Neural progenitor cell (in vitro differentiated cells): ENCODE data around the gene GNPTAB. TPM values are rescaled to one million over a fixed set of nuclear protein-coding genes. Genes with fewer than 3 reads are reported as not detected.

Experiments used
- DNase-seq: peaks from one replicate; pipeline ENCODE4 v3.0.0-alpha.2; 2016; ENCODE audit warnings: low spot score
- H2AFZ ChIP-seq: fragments of 200-600 bp; sonication (generic); replicated peaks from 2 replicates; pipeline ENCODE4 v1.6.1; 2016; ENCODE audit warnings: antibody characterized with exemption
- H3F3A ChIP-seq: fragments of 200-600 bp; sonication (generic); 2 replicates; pipeline ENCODE4 v1.6.1; 2016; ENCODE audit warnings: antibody characterized with exemption, low read depth
- H3K27ac ChIP-seq: fragments of 200-600 bp; sonication (generic); 2 replicates; pipeline ENCODE4 v1.5.1; 2016; ENCODE audit warnings: mild to moderate bottlenecking
- H3K27me3 ChIP-seq: fragments of 200-600 bp; sonication (generic); 2 replicates; pipeline ENCODE4 v1.6.1; 2016; ENCODE audit warnings: mild to moderate bottlenecking, moderate library complexity
- H3K36me3 ChIP-seq: fragments of 200-600 bp; sonication (generic); 2 replicates; pipeline ENCODE4 v1.5.1; 2016
- H3K4me1 ChIP-seq: fragments of 200-600 bp; sonication (generic); 2 replicates; pipeline ENCODE4 v1.6.1; 2016; ENCODE audit warnings: mixed run types
- H3K4me2 ChIP-seq: fragments of 200-600 bp; sonication (generic); 2 replicates; pipeline ENCODE4 v1.6.1; 2016
- H3K4me3 ChIP-seq: fragments of 200-600 bp; sonication (generic); 2 replicates; pipeline ENCODE4 v1.5.1; 2016
- H3K79me2 ChIP-seq: fragments of 200-600 bp; sonication (generic); 2 replicates; pipeline ENCODE4 v1.6.1; 2016; ENCODE audit warnings: low read depth
- H3K9ac ChIP-seq: fragments of 200-600 bp; sonication (generic); 2 replicates; pipeline ENCODE4 v1.6.1; 2016
- H3K9me3 ChIP-seq: fragments of 200-600 bp; sonication (generic); 2 replicates; pipeline ENCODE4 v1.5.1; 2016; ENCODE audit warnings: low read depth
- H4K20me1 ChIP-seq: fragments of 200-600 bp; sonication (generic); 2 replicates; pipeline ENCODE4 v1.6.1; 2016; ENCODE audit warnings: low read depth
- H3K27ac Mint-ChIP-seq: 3 replicates; pipeline ENCODE4 v1.8.0; 2021; ENCODE audit warnings: mixed read lengths
- H3K27me3 Mint-ChIP-seq: 2 replicates; pipeline ENCODE4 v1.8.0; 2022; ENCODE audit warnings: low read depth, mild to moderate bottlenecking, inconsistent platforms, moderate library complexity, mixed read lengths; ENCODE audit not compliant: insufficient read depth
- H3K36me3 Mint-ChIP-seq: 3 replicates; pipeline ENCODE4 v1.8.0; 2021; ENCODE audit warnings: mixed read lengths
- H3K4me1 Mint-ChIP-seq: 3 replicates; pipeline ENCODE4 v1.8.0; 2021; ENCODE audit warnings: mixed read lengths
- H3K4me3 Mint-ChIP-seq: 3 replicates; pipeline ENCODE4 v1.8.0; 2021; ENCODE audit warnings: mild to moderate bottlenecking, moderate library complexity, mixed read lengths
- H3K9me3 Mint-ChIP-seq: 3 replicates; pipeline ENCODE4 v1.8.0; 2020; ENCODE audit warnings: mixed read lengths
- EZH2 ChIP-seq: fragments of 200-600 bp; sonication (generic); IDR thresholded peaks from 2 replicates; pipeline ENCODE4 v1.6.1; 2017; ENCODE audit warnings: antibody characterized with exemption, mild to moderate bottlenecking, moderate library complexity
- EZH2phosphoT487 ChIP-seq: fragments of 200-600 bp; sonication (generic); IDR thresholded peaks from 2 replicates; pipeline ENCODE4 v1.6.1; 2017; ENCODE audit warnings: antibody characterized with exemption
- total RNA-seq: library from RNA; depleted of rRNA; stranded (reverse); fragments of >200 nt; gene quantifications from 2 replicates; pipeline ENCODE4 v1.2.3, GENCODE V29; 2015; ENCODE audit warnings: low replicate concordance
- TF ChIP-seq, protein P1 (sequence below): fragments of 200-600 bp; sonication (generic); IDR thresholded peaks from 2 replicates; pipeline ENCODE4 v1.5.1; 2017; ENCODE audit warnings: antibody characterized with exemption, mild to moderate bottlenecking

GNPTAB gene
- total RNA-seq, 1 donor from 2014 or later, result 24.0 TPM

- Histone ChIP-seq H3K9me3 (no peaks in the 10 kb centered on the region), H3K36me3 (no peaks in the 10 kb centered on the region), H3K4me3 (no peak overlapping the region), H3K79me2 (no peaks in the 10 kb centered on the region), H3F3A (no peaks in the 10 kb centered on the region), H2AFZ (no peak overlapping the region), H3K27ac (no peak overlapping the region), H3K9ac (no peak overlapping the region), H4K20me1 (no peaks in the 10 kb centered on the region), H3K4me1 (no peaks in the 10 kb centered on the region), H3K27me3 (no peaks in the 10 kb centered on the region), H3K4me2 (no peak overlapping the region)
- TF ChIP-seq EZH2 (no peak), EZH2phosphoT487 (no peak)
- TF ChIP-seq, protein P1, sequence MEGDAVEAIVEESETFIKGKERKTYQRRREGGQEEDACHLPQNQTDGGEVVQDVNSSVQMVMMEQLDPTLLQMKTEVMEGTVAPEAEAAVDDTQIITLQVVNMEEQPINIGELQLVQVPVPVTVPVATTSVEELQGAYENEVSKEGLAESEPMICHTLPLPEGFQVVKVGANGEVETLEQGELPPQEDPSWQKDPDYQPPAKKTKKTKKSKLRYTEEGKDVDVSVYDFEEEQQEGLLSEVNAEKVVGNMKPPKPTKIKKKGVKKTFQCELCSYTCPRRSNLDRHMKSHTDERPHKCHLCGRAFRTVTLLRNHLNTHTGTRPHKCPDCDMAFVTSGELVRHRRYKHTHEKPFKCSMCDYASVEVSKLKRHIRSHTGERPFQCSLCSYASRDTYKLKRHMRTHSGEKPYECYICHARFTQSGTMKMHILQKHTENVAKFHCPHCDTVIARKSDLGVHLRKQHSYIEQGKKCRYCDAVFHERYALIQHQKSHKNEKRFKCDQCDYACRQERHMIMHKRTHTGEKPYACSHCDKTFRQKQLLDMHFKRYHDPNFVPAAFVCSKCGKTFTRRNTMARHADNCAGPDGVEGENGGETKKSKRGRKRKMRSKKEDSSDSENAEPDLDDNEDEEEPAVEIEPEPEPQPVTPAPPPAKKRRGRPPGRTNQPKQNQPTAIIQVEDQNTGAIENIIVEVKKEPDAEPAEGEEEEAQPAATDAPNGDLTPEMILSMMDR, result no peak
- H3K4me3 Mint-ChIP-seq, result no peak overlapping the region
- no peak overlapping the region for H3K27ac Mint-ChIP-seq
- H3K36me3 Mint-ChIP-seq, result no peaks in the 10 kb centered on the region
- no peak for DNase-seq
- no peaks in the 10 kb centered on the region for H3K4me1 Mint-ChIP-seq
- no peaks in the 10 kb centered on the region for H3K9me3 Mint-ChIP-seq
- no peaks in the 10 kb centered on the region for H3K27me3 Mint-ChIP-seq
Measured at GRCh38 chr12:101789171-101789570, 41.6 kb downstream of the GNPTAB start.

DNA sequence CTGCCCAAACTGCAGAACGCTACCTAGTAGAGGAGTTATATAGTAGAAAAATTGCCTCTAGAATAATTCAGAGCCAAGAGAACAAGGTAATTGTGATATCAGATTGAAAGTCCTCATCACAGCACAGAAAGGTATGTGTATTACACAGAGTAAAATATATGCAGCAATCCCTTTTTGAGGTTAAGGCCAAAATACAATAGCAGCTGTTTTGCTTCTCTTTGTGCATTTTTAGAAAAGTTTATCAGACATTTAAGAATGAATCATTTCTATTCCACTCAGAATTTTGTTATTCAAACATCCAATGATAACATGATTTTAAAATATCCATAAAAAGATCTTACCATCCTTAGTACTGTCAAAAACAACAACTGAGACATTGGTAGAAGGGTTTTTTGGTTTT is 45.1 kb downstream of the GNPTAB start:
- no peak overlapping the region for H3K9ac ChIP-seq
- H3K79me2 ChIP-seq, result no peaks in the 10 kb centered on the region
- Mint-ChIP-seq H3K36me3 (no peaks in the 10 kb centered on the region), H3K9me3 (no peaks in the 10 kb centered on the region), H3K4me1 (no peaks in the 10 kb centered on the region), H3K27me3 (no peaks in the 10 kb centered on the region), H3K4me3 (no peak overlapping the region), H3K27ac (no peak overlapping the region)
- no peaks in the 10 kb centered on the region for H3K4me1 ChIP-seq
- TF ChIP-seq EZH2phosphoT487 (no peak), EZH2 (no peak)
- TF ChIP-seq, protein P1, result no peak
- no peak overlapping the region for H3K27ac ChIP-seq
- H3F3A ChIP-seq, result no peaks in the 10 kb centered on the region
- H3K27me3 ChIP-seq, result no peaks in the 10 kb centered on the region
- H3K9me3 ChIP-seq, result no peaks in the 10 kb centered on the region
- no peak overlapping the region for H3K4me3 ChIP-seq
- H3K36me3 ChIP-seq, result no peaks in the 10 kb centered on the region
- H3K4me2 ChIP-seq, result no peak overlapping the region
- DNase-seq, result no peak
- no peak overlapping the region for H2AFZ ChIP-seq
- H4K20me1 ChIP-seq, result no peaks in the 10 kb centered on the region

GRCh38 chr12:101784376-101784775 is 46.4 kb downstream of the GNPTAB start:
- H3K27ac ChIP-seq, result no peak overlapping the region
- H3K4me2 ChIP-seq, result no peak overlapping the region
- TF ChIP-seq EZH2phosphoT487 (no peak), EZH2 (no peak)
- TF ChIP-seq, protein P1, result no peak
- H3F3A ChIP-seq, result no peaks in the 10 kb centered on the region
- H3K36me3 Mint-ChIP-seq, result no peaks in the 10 kb centered on the region
- no peaks in the 10 kb centered on the region for H3K79me2 ChIP-seq
- DNase-seq, result no peak
- no peaks in the 10 kb centered on the region for H3K9me3 ChIP-seq
- no peak overlapping the region for H3K27ac Mint-ChIP-seq
- no peaks in the 10 kb centered on the region for H3K36me3 ChIP-seq
- no peak overlapping the region for H3K4me3 ChIP-seq
- H3K4me3 Mint-ChIP-seq, result no peak overlapping the region
- no peaks in the 10 kb centered on the region for H3K27me3 ChIP-seq
- H4K20me1 ChIP-seq, result no peaks in the 10 kb centered on the region
- no peak overlapping the region for H3K9ac ChIP-seq
- no peaks in the 10 kb centered on the region for H3K4me1 Mint-ChIP-seq
- H2AFZ ChIP-seq, result no peak overlapping the region
- H3K27me3 Mint-ChIP-seq, result no peaks in the 10 kb centered on the region
- no peaks in the 10 kb centered on the region for H3K4me1 ChIP-seq
- no peaks in the 10 kb centered on the region for H3K9me3 Mint-ChIP-seq

DNA sequence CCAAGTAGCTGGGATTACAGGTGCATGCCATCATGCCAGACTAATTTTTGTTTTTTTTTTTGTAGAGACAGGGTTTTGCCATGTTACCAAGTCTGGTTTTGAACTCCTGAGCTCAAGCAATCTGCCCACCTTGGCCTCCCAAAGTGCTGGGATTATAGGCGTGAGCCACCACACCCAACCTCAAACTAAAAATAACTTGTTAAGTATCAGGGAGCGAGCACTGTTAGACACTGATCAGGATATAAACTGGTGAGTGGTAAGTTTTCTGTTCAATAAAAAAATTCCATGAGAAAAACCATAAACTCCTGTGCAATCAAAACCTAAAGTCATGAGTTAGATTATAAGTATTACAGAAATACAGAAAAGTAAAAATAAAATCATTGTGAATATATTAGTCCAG is 46.9 kb downstream of the GNPTAB start:
- H3K9me3 ChIP-seq, result no peaks in the 10 kb centered on the region
- H3K4me1 ChIP-seq, result no peaks in the 10 kb centered on the region
- H4K20me1 ChIP-seq, result no peaks in the 10 kb centered on the region
- H3K27ac ChIP-seq, result no peak overlapping the region
- no peaks in the 10 kb centered on the region for H3K27me3 ChIP-seq
- no peak for DNase-seq
- H3K36me3 ChIP-seq, result no peaks in the 10 kb centered on the region
- H3K9me3 Mint-ChIP-seq, result no peaks in the 10 kb centered on the region
- TF ChIP-seq, protein P1, result no peak
- TF ChIP-seq EZH2, result no peak
- no peak for TF ChIP-seq EZH2phosphoT487
- H3F3A ChIP-seq, result no peaks in the 10 kb centered on the region
- H3K79me2 ChIP-seq, result no peaks in the 10 kb centered on the region
- no peaks in the 10 kb centered on the region for H3K4me1 Mint-ChIP-seq
- no peak overlapping the region for H3K4me3 Mint-ChIP-seq
- no peaks in the 10 kb centered on the region for H3K27me3 Mint-ChIP-seq
- no peak overlapping the region for H3K27ac Mint-ChIP-seq
- H2AFZ ChIP-seq, result no peak overlapping the region
- H3K9ac ChIP-seq, result no peak overlapping the region
- H3K4me3 ChIP-seq, result no peak overlapping the region
- no peak overlapping the region for H3K4me2 ChIP-seq
- no peaks in the 10 kb centered on the region for H3K36me3 Mint-ChIP-seq
